Liver (tissue), 9 donors: Measurements from ENCODE around the gene FOXA2. TPM values are rescaled to one million over a fixed set of nuclear protein-coding genes. Genes with fewer than 3 reads are reported as not detected.

ENCODE experiments used
- DNase-seq: peaks from one replicate; pipeline ENCODE4 v3.0.0-alpha.2; 2017; ENCODE audit warnings: low spot score
- H3K27ac ChIP-seq, 2 donors: one replicate each; pipeline ENCODE4 v1.7.0; 2013; ENCODE audit warnings: inconsistent platforms in 2 of 2, low read length in 2 of 2, control low read depth in 1 of 2, low read depth in 1 of 2, mild to moderate bottlenecking in 1 of 2
- H3K27me3 ChIP-seq, 4 donors: one replicate each; pipeline versions ENCODE4 v1.6.1 to v1.7.0; 2013; ENCODE audit warnings: low read length in 3 of 4, inconsistent platforms in 1 of 4, mild to moderate bottlenecking in 1 of 4, moderate library complexity in 1 of 4; ENCODE audit not compliant: control insufficient read depth in 4 of 4, insufficient read depth in 4 of 4
- H3K36me3 ChIP-seq, 4 donors: one replicate each; pipeline versions ENCODE4 v1.6.1 to v1.7.0; 2013; ENCODE audit warnings: low read length in 3 of 4, mild to moderate bottlenecking in 3 of 4, low read depth in 1 of 4, moderate library complexity in 1 of 4; ENCODE audit not compliant: control insufficient read depth in 4 of 4, insufficient read depth in 3 of 4
- H3K4me1 ChIP-seq, 4 donors: one replicate each; pipeline versions ENCODE4 v1.6.1 to v1.7.0; 2013; ENCODE audit warnings: low read length in 3 of 4, mild to moderate bottlenecking in 3 of 4, moderate library complexity in 1 of 4; ENCODE audit not compliant: control insufficient read depth in 4 of 4, insufficient read depth in 4 of 4
- H3K4me3 ChIP-seq, 3 donors: one replicate each; pipeline versions ENCODE4 v1.6.1 to v1.7.0; 2013; ENCODE audit warnings: low read length in 3 of 3, control low read depth in 1 of 3, low read depth in 1 of 3, mild to moderate bottlenecking in 1 of 3
- H3K9ac ChIP-seq, 2 donors: one replicate each; pipeline ENCODE4 v1.7.0; 2013; ENCODE audit warnings: low read length in 2 of 2, mild to moderate bottlenecking in 2 of 2, moderate library complexity in 2 of 2, control low read depth in 1 of 2, low read depth in 1 of 2
- H3K9me3 ChIP-seq, 4 donors: one replicate each; pipeline versions ENCODE4 v1.6.1 to v1.7.0; 2013; ENCODE audit warnings: low read length in 3 of 4; ENCODE audit not compliant: control insufficient read depth in 4 of 4
- ATF3 ChIP-seq: IDR thresholded peaks from 2 replicates; pipeline ENCODE4 v1.6.1; 2016; ENCODE audit warnings: antibody characterized with exemption
- CTCF ChIP-seq: fragments of 150-350 bp; IDR thresholded peaks from 2 replicates; pipeline ENCODE4 v1.5.1; 2017; ENCODE audit warnings: improper control_type of control experiment, low read depth, low read length; ENCODE audit not compliant: missing input control
- EGR1 ChIP-seq, 2 donors: IDR thresholded peaks; 2 replicates each; pipeline ENCODE4 v1.6.1; 2016 to 2018; ENCODE audit warnings: antibody characterized with exemption in 2 of 2, low read depth in 2 of 2
- FOXA1 ChIP-seq: IDR thresholded peaks from 2 replicates; pipeline ENCODE4 v1.6.1; 2016; ENCODE audit warnings: antibody characterized with exemption
- FOXA2 ChIP-seq: IDR thresholded peaks from 2 replicates; pipeline ENCODE4 v1.6.1; 2016; ENCODE audit warnings: antibody characterized with exemption
- GABPA ChIP-seq, 2 donors: IDR thresholded peaks in 1 of 2; conservative IDR thresholded peaks in 1 of 2; 2 replicates each; pipeline ENCODE4 v1.6.1; 2016; ENCODE audit warnings: antibody characterized with exemption in 2 of 2, mild to moderate bottlenecking in 1 of 2, moderate library complexity in 1 of 2
- HNF4A ChIP-seq, 2 donors: conservative IDR thresholded peaks; 2 replicates each; pipeline ENCODE4 v1.6.1; 2016; ENCODE audit warnings: antibody characterized with exemption in 2 of 2, mild to moderate bottlenecking in 2 of 2
- JUND ChIP-seq, 2 donors: IDR thresholded peaks; 2 replicates each; pipeline ENCODE4 v1.6.1; 2016; ENCODE audit warnings: antibody characterized with exemption in 2 of 2
- NR2F2 ChIP-seq: IDR thresholded peaks from 2 replicates; pipeline ENCODE4 v1.6.1; 2016; ENCODE audit warnings: antibody characterized with exemption
- RAD21 ChIP-seq, 2 donors: IDR thresholded peaks; 2 replicates each; pipeline ENCODE4 v1.6.1; 2016; ENCODE audit warnings: antibody characterized with exemption in 2 of 2, mild to moderate bottlenecking in 2 of 2
- REST ChIP-seq: IDR thresholded peaks from 2 replicates; pipeline ENCODE4 v1.6.1; 2016; ENCODE audit warnings: antibody characterized with exemption, mild to moderate bottlenecking
- SP1 ChIP-seq: IDR thresholded peaks from 2 replicates; pipeline ENCODE4 v1.6.1; 2018; ENCODE audit warnings: antibody characterized with exemption, mild to moderate bottlenecking
- TAF1 ChIP-seq: conservative IDR thresholded peaks from 2 replicates; pipeline ENCODE4 v1.6.1; 2016; ENCODE audit warnings: antibody characterized with exemption, mild to moderate bottlenecking
- YY1 ChIP-seq: IDR thresholded peaks from 2 replicates; pipeline ENCODE4 v1.6.1; 2016; ENCODE audit warnings: antibody characterized with exemption, mild to moderate bottlenecking
- ZBTB33 ChIP-seq: IDR thresholded peaks from 2 replicates; pipeline ENCODE4 v1.6.1; 2016; ENCODE audit warnings: antibody characterized with exemption
- WGBS: extraction: QIAGEN DNeasy Blood & Tissue Kit; methylation state at CpG from one replicate; pipeline ENCODE4 v1.1.7; 2013; 5-methylcytosine and 5-hydroxymethylcytosine counted together
- polyA plus RNA-seq, 2 donors: library from polyadenylated mRNA; stranded (reverse) in 1 of 2; unstranded in 1 of 2; fragments of 200-250 nt in 1 of 2; fragments of >200 nt in 1 of 2; fragmentation: Nextera tagmentation in 1 of 2; extraction: Ambion mirVana in 1 of 2; gene quantifications; one replicate each; pipeline versions ENCODE4 v1.2.1 to v1.2.3, GENCODE V29; 2013 to 2015
- total RNA-seq, 2 donors: library from RNA; depleted of rRNA; stranded (reverse); fragments of >200 nt; gene quantifications; one replicate each; pipeline ENCODE4 v1.2.3, GENCODE V29; 2014
- donor health status: healthy.
- donor health status: healthy.
- donor health status: healthy.
- donor health status: healthy.
- donor health status: healthy.

The FOXA2 gene
- total and polyA plus RNA-seq, 4 donors, result 5.2 to 12.7 (median 11.1) TPM

GRCh38 chr20:22542427-22542826 is 41.9 kb downstream of the FOXA2 start:
- no peak overlapping the region for H3K4me3 ChIP-seq
- TF ChIP-seq REST (no peak), ATF3 (no peak), YY1 (no peak), RAD21 (IDR thresholded peaks at IDR 0.05) (no peak), ZBTB33 (no peak), HNF4A (conservative IDR thresholded peaks at IDR 0.05) (no peak), SP1 (no peak), FOXA1 (no peak)
- WGBS, result 67% methylated on average over 1 of the region's 1 CpG

GRCh38 chr20:22540832-22541231 is 43.5 kb downstream of the FOXA2 start:
- no peaks in the 10 kb centered on the region for H3K9me3 ChIP-seq
- H3K9ac ChIP-seq, result no peak overlapping the region
- DNase-seq, result no peak
- H3K4me3 ChIP-seq, result no peak overlapping the region
- no peaks in the 10 kb centered on the region for H3K27me3 ChIP-seq
- TF ChIP-seq ZBTB33, result no peak
- no peak for TF ChIP-seq CTCF
- TF ChIP-seq YY1, result no peak
- TF ChIP-seq NR2F2, result no peak
- no peak for TF ChIP-seq REST
- TF ChIP-seq FOXA2, result no peak
- no peak for TF ChIP-seq FOXA1
- no peak for TF ChIP-seq EGR1 (IDR thresholded peaks at IDR 0.05; ENCODE audit: low read depth in 2 of 2)
- no peak for TF ChIP-seq RAD21 (IDR thresholded peaks at IDR 0.05)
- no peak for TF ChIP-seq TAF1
- TF ChIP-seq GABPA (IDR thresholded peaks at IDR 0.05 in 1 of 2, conservative IDR thresholded peaks at IDR 0.05 in 1 of 2), result no peak
- no peak for TF ChIP-seq HNF4A (conservative IDR thresholded peaks at IDR 0.05)
- TF ChIP-seq JUND (IDR thresholded peaks at IDR 0.05), result no peak
- WGBS, result 78% methylated on average over 10 of the region's 10 CpGs
- H3K27ac ChIP-seq, result no peak overlapping the region
- H3K4me1 ChIP-seq, result no peaks in the 10 kb centered on the region
- no peaks in the 10 kb centered on the region for H3K36me3 ChIP-seq

More at GRCh38 chr20:22542427-22542826, 41.9 kb downstream of the FOXA2 start:
- Histone ChIP-seq H3K9ac (no peak overlapping the region), H3K4me1 (no peaks in the 10 kb centered on the region), H3K9me3 (no peaks in the 10 kb centered on the region), H3K27me3 (no peaks in the 10 kb centered on the region), H3K36me3 (no peaks in the 10 kb centered on the region), H3K27ac (no peak overlapping the region)
- DNase-seq, result no peak
